ENCODE measurements around the gene IL1RAPL2. TPM values are rescaled to one million over a fixed set of nuclear protein-coding genes. Genes with fewer than 3 reads are reported as not detected.

Gene IL1RAPL2
- polyA plus RNA-seq, 1 of the 3 experiments (the other 2 are of a cell fraction): 0.13 TPM

DNA sequence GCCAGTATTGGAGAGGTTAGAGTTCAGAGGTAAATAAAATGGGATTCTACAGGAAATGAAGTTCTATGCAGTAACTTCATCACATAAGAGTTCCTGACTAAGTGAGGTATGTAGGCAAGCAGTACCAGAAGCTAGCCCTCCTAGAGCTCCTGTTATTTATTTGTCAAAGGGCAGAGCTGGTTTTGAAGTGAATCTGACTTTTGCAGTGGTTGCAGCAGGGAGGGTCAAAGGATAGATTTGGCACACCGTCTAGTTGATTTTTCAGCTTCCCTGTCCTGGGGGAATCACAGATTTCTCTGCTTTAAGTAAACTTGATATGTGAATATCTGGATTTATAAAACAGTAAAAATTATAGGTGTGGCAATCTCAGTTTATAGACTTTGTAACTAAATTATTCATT is 130.7 kb downstream of the IL1RAPL2 start:
- Histone ChIP-seq H3K27ac (ENCODE audit: low read depth in 2 of 2, low read length in 1 of 2) (no peak overlapping the region), H3K79me2 (ENCODE audit: insufficient read depth) (no peaks in the 10 kb centered on the region), H3K4me1 (ENCODE audit: control insufficient read depth in 1 of 2, insufficient read depth in 2 of 2, low read depth in 1 of 2, low read length in 1 of 2) (no peaks in the 10 kb centered on the region), H4K20me1 (ENCODE audit: insufficient read depth) (no peaks in the 10 kb centered on the region), H3K36me3 (replicated peaks in 1 of 2; ENCODE audit: control insufficient read depth in 1 of 2, insufficient read depth in 2 of 2, low read length in 1 of 2) (no peaks in the 10 kb centered on the region), H3K4me3 (ENCODE audit: low read depth in 2 of 2, low read length in 1 of 2) (no peak overlapping the region), H3K9me3 (no peaks in the 10 kb centered on the region), H3F3A (replicated peaks; ENCODE audit: insufficient read depth) (no peaks in the 10 kb centered on the region), H3K4me2 (no peak overlapping the region), H3K27me3 (ENCODE audit: insufficient read depth) (no peaks in the 10 kb centered on the region; the same call in 1 of the 2 replicates), H2AFZ (ENCODE audit: low read depth) (no peak overlapping the region), H3K9ac (no peak overlapping the region), H3K9me2 (no peaks in the 10 kb centered on the region)
- ChIA-PET CTCF (interaction anchor here (1.4 kb wide), 1 partner anchor 17 kb away, joined by 4 read pairs; no protein-coding TSS in a partner anchor), POLR2A (no interaction called here)
- DNase-seq: no peak
- WGBS (ENCODE audit: low lambda C conversion rate): 0% methylated on average over 1 of the region's 1 CpG
- TF ChIP-seq, protein P1, sequence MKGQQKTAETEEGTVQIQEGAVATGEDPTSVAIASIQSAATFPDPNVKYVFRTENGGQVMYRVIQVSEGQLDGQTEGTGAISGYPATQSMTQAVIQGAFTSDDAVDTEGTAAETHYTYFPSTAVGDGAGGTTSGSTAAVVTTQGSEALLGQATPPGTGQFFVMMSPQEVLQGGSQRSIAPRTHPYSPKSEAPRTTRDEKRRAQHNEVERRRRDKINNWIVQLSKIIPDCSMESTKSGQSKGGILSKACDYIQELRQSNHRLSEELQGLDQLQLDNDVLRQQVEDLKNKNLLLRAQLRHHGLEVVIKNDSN (IDR thresholded peaks at IDR 0.05; ENCODE audit: borderline replicate concordance, low read depth): no peak
- TF ChIP-seq, protein P2, sequence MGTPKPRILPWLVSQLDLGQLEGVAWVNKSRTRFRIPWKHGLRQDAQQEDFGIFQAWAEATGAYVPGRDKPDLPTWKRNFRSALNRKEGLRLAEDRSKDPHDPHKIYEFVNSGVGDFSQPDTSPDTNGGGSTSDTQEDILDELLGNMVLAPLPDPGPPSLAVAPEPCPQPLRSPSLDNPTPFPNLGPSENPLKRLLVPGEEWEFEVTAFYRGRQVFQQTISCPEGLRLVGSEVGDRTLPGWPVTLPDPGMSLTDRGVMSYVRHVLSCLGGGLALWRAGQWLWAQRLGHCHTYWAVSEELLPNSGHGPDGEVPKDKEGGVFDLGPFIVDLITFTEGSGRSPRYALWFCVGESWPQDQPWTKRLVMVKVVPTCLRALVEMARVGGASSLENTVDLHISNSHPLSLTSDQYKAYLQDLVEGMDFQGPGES (IDR thresholded peaks at IDR 0.05; ENCODE audit: low read depth, low read length): no peak
- TF ChIP-seq TCF12 (IDR thresholded peaks at IDR 0.05): no peak
- TF ChIP-seq, protein P3, sequence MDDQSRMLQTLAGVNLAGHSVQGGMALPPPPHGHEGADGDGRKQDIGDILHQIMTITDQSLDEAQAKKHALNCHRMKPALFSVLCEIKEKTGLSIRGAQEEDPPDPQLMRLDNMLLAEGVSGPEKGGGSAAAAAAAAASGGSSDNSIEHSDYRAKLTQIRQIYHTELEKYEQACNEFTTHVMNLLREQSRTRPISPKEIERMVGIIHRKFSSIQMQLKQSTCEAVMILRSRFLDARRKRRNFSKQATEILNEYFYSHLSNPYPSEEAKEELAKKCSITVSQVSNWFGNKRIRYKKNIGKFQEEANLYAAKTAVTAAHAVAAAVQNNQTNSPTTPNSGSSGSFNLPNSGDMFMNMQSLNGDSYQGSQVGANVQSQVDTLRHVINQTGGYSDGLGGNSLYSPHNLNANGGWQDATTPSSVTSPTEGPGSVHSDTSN (IDR thresholded peaks at IDR 0.05): no peak
- TF ChIP-seq, protein P4, sequence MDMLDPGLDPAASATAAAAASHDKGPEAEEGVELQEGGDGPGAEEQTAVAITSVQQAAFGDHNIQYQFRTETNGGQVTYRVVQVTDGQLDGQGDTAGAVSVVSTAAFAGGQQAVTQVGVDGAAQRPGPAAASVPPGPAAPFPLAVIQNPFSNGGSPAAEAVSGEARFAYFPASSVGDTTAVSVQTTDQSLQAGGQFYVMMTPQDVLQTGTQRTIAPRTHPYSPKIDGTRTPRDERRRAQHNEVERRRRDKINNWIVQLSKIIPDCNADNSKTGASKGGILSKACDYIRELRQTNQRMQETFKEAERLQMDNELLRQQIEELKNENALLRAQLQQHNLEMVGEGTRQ (IDR thresholded peaks at IDR 0.05; ENCODE audit: borderline replicate concordance, low read depth, low read length): no peak

DNA sequence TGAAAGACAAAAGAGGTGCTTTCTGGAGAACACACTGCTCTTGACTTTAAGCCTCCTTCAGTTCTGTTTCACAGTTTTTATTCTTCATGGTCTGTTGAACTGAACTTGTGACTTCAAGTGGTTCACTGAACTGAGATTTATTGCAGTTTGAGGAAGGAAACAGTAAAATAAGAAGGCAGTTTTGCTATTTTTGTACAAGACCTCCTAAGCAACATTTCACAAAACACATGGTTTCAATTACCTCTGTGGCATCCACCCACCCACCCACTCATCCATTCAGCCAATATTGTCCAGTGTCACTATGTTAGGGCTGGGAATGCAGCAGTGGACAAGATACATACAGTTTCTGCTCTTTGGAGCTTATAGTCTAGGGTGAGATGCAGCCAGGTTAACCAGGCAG is 131.3 kb downstream of the IL1RAPL2 start:
- no peak for DNase-seq
- Histone ChIP-seq H3F3A (replicated peaks; ENCODE audit: insufficient read depth) (no peaks in the 10 kb centered on the region), H3K36me3 (replicated peaks in 1 of 2; ENCODE audit: control insufficient read depth in 1 of 2, insufficient read depth in 2 of 2, low read length in 1 of 2) (no peaks in the 10 kb centered on the region), H3K9me3 (no peaks in the 10 kb centered on the region), H3K27me3 (ENCODE audit: insufficient read depth) (no peaks in the 10 kb centered on the region; the same call in 1 of the 2 replicates), H3K4me1 (ENCODE audit: control insufficient read depth in 1 of 2, insufficient read depth in 2 of 2, low read depth in 1 of 2, low read length in 1 of 2) (no peaks in the 10 kb centered on the region), H2AFZ (ENCODE audit: low read depth) (no peak overlapping the region), H3K9me2 (no peaks in the 10 kb centered on the region), H3K79me2 (ENCODE audit: insufficient read depth) (no peaks in the 10 kb centered on the region), H3K27ac (ENCODE audit: low read depth in 2 of 2, low read length in 1 of 2) (no peak overlapping the region), H3K4me2 (no peak overlapping the region), H3K9ac (no peak overlapping the region), H3K4me3 (ENCODE audit: low read depth in 2 of 2, low read length in 1 of 2) (no peak overlapping the region), H4K20me1 (ENCODE audit: insufficient read depth) (no peaks in the 10 kb centered on the region)
- POLR2A ChIA-PET: no interaction called here
- CTCF ChIA-PET: no interaction called here
- TF ChIP-seq FOSL2 (IDR thresholded peaks at IDR 0.05; ENCODE audit: borderline replicate concordance, low read depth) (no peak), CHD2 (IDR thresholded peaks at IDR 0.05; ENCODE audit: low read length, partially characterized antibody) (no peak), GATA2 (CRISPR knock-in tag; IDR thresholded peaks at IDR 0.05) (no peak), SMC3 (IDR thresholded peaks at IDR 0.05; ENCODE audit: low read depth, low read length) (no peak), FOXM1 (IDR thresholded peaks at IDR 0.05; ENCODE audit: low read depth) (no peak), TCF12 (IDR thresholded peaks at IDR 0.05) (no peak), POLR2AphosphoS5 (IDR thresholded peaks at IDR 0.05; ENCODE audit: low read depth, low read length) (no peak), EP300 (IDR thresholded peaks at IDR 0.05; ENCODE audit: borderline replicate concordance in 1 of 2, low read depth in 1 of 2, low read length in 1 of 2) (no peak), TAF1 (IDR thresholded peaks at IDR 0.05; ENCODE audit: borderline replicate concordance, low read depth, low read length) (no peak), NRF1 (IDR thresholded peaks at IDR 0.05; ENCODE audit: low read depth, low read length) (no peak), FOXJ3 (CRISPR knock-in tag; IDR thresholded peaks at IDR 0.05) (no peak)
- TF ChIP-seq, protein P2 (IDR thresholded peaks at IDR 0.05; ENCODE audit: low read depth, low read length): no peak
- TF ChIP-seq, protein P5, sequence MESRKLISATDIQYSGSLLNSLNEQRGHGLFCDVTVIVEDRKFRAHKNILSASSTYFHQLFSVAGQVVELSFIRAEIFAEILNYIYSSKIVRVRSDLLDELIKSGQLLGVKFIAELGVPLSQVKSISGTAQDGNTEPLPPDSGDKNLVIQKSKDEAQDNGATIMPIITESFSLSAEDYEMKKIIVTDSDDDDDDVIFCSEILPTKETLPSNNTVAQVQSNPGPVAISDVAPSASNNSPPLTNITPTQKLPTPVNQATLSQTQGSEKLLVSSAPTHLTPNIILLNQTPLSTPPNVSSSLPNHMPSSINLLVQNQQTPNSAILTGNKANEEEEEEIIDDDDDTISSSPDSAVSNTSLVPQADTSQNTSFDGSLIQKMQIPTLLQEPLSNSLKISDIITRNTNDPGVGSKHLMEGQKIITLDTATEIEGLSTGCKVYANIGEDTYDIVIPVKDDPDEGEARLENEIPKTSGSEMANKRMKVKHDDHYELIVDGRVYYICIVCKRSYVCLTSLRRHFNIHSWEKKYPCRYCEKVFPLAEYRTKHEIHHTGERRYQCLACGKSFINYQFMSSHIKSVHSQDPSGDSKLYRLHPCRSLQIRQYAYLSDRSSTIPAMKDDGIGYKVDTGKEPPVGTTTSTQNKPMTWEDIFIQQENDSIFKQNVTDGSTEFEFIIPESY (IDR thresholded peaks at IDR 0.05; ENCODE audit: borderline replicate concordance, low read depth): no peak

Measured in SK-N-SH (cell line).